8988T (cell line): ENCODE data around the gene SPTSSB.

Experiments used
- DNase-seq: peaks from one replicate; pipeline ENCODE4 v3.0.0; 2011

SPTSSB gene

GRCh38 chr3:161390200-161390599 is 18.9 kb upstream of the SPTSSB start:
- no peak for DNase-seq

GRCh38 chr3:161389445-161390035 is 18.2 kb upstream of the SPTSSB start:
- no peak for DNase-seq

- no peak for DNase-seq
Observed at GRCh38 chr3:161388855-161389254, 17.5 kb upstream of the SPTSSB start.

DNA sequence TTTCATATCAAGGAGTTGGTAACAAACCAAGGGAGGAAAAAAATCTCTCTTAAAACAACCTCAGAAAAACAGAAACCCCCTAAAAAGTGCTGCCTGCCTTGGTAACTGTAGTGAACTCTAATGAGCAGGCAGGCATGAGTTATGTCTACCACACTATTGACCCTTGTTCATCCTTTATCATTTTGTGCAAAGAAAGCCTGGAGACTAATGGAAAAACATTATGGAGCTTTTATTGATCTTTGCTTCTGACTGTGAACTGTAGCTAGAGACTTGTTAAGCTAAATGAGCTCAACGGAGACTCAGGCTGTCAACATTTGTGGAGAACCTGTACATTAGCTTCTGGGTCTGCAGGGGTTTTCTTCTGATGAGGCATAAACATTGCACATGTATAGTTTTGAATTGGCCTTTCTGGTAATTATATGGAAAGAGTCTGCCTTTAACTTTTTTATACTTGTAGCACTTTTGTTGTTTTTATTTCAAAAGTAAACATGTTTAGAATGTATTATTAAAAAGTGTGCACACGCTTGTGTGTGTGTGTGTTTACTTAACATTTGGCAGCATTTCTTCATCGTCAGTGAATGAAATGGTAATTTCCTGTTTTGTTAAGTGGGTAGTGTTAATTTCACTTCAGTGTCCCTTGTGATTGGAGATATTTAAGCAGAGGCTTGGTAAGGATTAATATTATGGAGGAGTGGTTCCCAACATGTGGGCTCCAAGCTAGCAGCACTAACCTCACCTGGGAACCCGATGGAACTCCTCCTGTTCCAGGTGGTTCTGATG is 15.9 kb upstream of the SPTSSB start:
- no peak for DNase-seq

DNA sequence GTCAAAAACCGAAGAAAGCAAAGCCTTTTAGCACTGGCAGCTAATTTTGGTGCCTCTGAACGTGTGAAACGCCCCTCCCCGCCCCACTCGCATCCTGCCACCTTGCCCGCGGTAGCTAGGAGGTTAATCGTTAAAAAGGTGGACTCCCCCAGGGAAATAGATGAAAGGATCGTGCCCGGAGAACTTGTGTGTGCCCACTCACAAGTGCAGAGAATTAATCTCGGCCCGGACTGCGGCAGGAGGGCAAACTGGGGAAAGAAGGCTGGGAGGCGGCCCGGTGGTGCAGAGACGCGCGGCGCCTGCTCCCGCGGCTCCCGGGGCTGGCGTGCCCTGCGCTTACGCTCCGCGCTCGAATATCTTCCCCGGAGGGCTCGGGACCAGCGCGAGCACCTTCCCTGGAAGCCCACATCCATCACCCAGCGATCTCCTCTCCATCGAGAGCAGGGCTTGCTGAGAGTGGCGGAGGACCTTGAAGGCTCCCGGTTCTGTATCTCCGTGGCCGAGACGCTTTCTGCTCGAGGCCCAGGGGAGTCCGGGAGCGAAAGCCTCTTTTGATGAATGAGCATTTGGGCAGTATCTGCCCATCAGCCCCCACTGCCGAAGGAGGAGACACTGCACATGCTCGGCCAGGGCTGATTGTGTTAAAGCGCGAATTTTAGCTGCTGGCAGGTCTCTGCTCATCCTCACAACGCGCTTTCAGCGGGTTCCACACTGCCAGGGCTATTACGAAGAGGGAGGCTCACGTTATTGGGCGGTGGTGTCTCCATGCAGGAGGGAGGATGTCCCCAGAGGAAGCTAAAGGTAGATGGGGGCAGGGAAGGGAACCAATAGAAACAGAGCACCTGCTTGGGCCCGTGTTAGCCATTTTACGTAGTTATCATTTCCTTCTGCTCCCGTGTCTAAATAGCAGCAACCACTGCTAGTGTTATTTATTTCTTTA is 1.3 kb upstream of the SPTSSB start:
- peak; percentile 28 for DNase-seq

DNA sequence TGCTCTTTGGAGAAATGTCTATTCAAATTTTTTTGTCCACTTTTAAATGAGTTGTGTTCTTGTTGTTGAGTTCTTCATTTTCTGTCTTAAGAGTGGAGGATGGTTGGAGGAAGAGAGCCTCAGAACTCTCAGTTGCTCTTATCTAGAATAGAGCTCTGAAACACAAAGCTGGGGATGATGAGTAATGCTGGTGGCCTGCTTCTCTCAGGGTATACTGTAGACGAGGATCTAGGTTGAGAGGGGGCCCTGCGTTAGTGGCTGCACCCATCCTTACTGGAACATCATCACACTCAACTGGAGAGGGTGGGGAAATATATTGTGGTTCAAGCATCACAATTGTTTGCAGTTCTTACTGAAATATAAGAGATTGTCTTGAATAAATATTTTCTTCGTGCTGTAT is 1.8 kb downstream of the SPTSSB start:
- DNase-seq, result no peak

DNA sequence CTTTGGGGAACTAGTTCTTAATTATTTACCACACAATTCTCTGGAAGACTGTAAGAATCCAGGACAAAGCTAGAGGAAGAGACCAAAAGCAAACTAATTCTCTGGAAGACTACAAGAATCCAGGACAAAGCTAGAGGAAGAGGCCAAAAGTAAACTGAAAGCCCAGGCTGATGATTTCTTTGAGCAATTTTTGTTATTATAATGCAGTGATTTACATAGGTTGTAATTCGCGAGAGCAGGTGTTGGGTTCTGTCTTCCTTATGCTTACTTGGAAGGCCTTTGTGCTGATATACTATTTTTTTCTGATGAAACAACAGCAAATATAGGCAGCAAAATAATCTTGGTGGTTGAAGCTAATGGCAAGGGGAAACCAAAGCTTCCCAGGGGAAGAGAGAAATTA is 5.2 kb downstream of the SPTSSB start:
- DNase-seq, result no peak

- no peak for DNase-seq
Observed at GRCh38 chr3:161358488-161358887, 12.8 kb downstream of the SPTSSB start.

DNA sequence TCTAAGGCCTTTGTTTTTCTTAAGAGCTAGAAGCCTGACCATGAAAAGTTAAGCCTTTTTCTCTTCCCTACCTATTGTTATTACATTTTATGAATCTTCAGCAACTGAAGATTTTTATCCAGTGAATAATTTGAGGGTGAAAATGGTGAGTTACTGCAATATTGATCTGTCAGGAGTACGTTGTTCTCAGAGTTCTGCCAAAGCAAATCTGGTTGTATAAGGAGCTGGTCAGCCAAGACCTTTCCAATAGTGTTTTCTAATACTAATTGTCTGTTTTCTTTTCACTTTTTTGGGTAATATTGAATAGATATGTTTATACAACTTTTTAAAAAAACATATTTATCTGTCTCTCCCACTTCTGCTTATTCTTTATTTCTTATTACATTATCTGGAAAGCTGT is 15.0 kb downstream of the SPTSSB start:
- DNase-seq, result no peak

DNA sequence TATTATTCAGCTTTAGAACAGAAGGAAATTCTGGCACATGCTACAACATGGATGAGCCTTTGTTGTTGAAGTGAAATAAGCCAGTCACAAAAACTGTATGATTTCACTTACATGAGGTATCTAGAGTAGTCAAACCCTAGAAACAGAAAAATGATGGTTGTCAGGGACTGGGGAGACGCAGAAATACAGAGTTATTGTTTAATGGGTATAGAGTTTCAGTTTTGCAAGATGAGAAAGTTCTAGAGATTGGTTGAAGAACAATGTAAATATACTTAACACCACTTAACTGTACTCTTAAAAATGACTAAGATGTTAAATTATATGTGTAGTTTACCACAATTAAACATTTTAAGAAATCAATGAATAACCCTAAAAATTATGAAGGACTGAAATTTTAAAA is 15.8 kb downstream of the SPTSSB start:
- DNase-seq, result no peak

GRCh38 chr3:161354554-161354953 is 16.8 kb downstream of the SPTSSB start:
- DNase-seq, result no peak

- no peak for DNase-seq
Observed at GRCh38 chr3:161351330-161351729, 20.0 kb downstream of the SPTSSB start.

DNA sequence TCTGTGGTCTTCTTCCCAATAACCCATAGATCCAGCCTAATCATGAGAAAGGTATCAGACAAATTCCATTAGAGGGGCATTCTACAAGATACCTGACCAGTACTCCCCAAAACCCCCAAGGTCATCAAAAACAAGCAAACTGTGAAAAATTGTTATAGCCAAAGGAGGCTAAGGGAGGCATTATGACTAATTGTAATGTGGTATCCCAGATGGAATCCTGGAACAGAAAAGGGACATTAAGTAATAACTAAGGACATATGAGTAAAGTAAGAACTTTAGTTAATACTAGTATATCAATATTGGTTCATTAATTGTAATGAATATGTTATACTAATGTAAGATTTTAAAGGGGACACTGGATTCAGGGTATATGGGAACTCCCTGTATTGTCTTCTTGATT is 20.4 kb downstream of the SPTSSB start:
- DNase-seq, result no peak

DNA sequence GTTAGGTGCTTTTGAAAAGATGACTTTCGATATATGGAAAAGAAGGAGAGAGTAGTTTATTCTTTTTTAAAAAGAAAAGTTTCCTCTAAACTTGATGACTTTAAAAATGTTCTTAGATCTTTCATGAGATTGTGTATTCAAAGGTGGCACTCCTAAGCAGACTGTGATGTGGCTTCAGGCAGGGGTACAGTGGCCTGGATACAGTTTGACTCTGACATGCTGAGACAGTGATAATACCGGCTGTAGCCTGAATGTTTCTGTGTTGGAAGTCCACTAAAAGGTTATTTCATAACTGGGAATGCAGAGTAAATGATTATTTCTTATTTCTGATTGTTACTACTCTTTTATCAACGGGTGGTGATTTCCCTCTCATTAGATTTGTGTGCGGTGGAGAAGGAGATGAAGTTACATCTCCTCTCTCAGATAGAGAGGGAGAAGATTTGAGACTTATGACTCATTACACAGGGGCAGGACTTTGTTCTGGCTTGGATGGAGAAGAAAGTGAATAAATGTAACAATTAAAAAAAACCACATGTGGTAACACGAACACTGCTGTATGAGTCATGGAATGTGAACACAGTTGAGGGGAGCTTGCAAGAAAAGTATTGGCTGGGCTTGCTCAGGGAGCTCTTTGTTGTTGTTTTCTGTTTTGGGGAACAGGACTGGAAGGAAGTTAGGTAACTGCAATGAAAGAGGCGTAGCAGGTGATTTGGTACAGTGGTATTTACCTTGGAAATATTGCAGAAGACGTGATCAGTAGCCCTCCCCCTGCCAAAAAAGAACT is 21.6 kb downstream of the SPTSSB start:
- no peak for DNase-seq

GRCh38 chr3:161348796-161349400 is 22.4 kb downstream of the SPTSSB start:
- DNase-seq, result no peak

DNA sequence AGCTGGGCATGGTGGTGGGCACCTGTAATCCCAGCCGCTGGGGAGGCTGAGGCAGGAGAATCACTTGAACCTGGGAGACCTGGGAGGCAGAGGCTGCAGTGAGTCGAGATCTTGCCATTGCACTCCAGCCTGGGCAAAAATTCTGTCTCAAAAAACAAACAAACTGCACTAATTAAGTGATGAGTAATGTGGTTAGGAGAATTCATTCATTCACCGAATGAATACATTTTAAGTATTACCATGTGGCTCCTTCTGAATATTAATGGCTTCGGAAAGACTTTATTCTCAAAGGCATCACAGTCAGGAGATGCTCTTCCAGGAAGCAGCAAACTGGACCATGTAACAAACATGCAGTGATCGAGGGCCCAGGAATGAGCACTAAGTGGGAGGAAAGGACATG is 23.6 kb downstream of the SPTSSB start:
- DNase-seq, result no peak

DNA sequence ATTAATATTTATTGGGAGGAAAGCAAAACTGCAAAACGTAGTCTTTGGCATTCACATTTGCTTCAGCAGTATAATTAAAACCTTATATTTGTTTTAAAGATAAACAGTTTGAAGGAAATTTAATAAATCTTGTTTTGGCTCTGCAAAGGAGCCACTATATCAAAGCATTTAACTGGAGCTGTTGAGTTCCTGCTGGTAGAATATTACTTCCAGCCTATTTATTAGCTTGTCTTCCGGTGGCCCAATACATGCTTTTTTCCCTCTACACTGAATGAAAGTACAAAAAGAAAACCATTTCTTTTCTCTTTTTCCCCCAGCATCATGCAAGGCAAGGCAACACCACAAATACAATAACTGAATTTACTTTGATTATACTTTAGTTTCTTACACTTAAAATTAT is 26.3 kb downstream of the SPTSSB start:
- no peak for DNase-seq

DNA sequence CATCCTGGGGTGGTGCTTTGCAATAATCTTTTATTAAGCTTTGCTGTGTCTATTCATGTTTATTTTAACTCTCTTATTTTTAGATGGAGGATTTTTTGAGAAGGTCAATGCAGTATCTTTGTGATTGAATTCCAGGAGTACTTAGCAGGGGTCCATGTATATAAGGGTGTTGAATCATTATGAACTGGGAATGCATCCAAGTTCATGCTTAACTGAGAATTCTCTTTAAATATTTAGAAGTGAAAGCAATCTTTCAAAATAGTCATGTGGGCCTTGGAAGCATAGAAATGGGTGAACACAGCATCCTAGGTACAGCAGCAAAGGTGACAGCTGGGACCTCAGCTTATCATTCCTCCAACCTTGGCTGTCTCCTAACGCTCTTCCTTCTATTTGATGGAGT is 27.3 kb downstream of the SPTSSB start:
- DNase-seq, result no peak

- DNase-seq, result no peak
Observed at GRCh38 chr3:161343540-161343939, 27.8 kb downstream of the SPTSSB start.

GRCh38 chr3:161342629-161343028 is 28.7 kb downstream of the SPTSSB start:
- DNase-seq, result no peak

DNA sequence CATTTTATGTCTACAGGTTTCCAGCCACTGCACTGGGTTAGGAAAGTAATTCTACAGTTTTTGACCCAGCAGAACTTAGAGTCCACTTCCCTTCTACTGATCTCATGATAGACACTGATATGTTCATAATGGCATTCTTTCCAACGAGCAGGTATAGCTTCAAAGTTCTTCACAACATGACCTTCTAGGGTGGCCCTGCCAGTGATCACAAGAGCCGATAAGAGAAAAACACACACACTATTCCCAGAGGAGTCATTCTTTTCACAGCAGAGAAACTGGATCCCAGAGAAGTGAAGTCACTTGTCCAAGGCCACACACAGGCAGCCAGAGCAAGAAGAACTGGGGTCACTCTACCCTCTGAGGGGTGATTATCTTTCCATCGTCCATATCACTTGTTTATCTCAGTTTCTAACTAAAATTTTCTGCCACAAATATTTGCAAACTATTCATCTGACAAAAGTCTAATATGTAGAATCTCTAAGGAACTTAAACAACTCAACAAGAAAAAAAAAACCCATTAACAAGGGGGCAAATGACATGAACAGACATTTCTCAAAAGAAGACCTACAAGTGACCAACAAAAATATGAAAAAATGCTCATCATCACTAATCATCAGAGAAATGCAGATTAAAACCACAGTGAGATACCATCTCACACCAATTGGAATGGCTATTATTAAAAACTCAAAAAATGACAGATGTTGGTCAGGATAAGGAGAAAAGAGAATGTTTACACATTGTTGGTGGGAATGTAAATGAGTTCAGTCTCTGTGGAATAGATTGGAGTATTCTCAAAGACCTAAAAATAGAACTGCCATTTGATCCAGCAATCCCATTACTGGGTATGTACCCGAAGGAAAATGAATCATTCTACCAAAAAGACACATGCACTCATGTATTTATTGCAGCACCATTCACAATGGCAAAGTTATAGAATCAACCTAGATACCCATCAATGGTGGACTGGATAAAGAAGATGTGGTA is 31.5 kb downstream of the SPTSSB start:
- no peak for DNase-seq
